Measurements from ENCODE around the gene AVL9.

AVL9 gene

DNA sequence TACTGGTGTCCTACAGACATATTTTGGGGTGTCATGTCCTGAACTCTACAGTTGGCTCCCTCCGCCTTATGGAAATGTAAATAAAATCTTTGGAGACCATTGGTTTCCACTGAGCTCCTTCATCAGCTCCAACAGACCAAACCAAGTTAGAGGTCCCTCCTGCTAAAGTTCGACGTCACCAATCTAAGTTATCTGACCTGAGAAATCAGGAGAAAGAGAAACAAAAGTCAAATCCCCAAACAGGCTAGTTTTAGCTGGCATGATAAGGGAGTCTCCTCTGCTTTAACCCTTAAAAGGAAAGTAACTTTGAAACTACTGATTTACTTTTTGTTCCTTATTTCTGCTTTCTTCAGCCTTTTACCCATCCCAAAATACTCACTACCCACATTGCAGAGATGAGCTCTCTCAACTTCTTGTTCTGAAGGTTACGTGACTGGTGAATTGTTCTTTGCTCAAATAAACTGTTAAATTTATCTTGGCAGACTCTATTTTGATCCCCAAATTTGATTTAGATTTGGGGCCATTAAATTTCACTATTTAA, 39.9 kb downstream of the AVL9 start:
- DNase-seq, result no peak

DNA sequence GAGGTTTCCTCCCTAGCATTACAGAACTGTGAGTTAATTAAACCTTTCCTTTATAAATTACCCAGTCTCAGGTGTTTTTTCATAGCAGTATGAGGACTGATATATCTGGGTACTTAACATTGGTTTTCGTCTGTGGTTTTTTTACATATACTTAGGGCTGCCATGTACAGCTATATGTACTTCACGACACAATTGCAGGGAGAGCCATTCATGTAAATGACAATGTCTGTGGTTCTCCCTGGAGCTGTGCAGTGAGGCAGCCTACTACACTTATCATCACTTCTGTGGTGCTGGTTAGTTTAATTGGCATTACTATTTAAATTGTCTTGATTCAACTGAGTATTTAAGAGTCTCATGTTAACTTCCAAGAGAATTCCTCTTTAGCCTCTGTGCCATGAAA, 40.7 kb downstream of the AVL9 start:
- DNase-seq, result no peak

- no peak for DNase-seq
Observed at GRCh38 chr7:32536585-32536984, 41.3 kb downstream of the AVL9 start.

- no peak for DNase-seq
Observed at GRCh38 chr7:32537760-32538159, 42.5 kb downstream of the AVL9 start.

DNA sequence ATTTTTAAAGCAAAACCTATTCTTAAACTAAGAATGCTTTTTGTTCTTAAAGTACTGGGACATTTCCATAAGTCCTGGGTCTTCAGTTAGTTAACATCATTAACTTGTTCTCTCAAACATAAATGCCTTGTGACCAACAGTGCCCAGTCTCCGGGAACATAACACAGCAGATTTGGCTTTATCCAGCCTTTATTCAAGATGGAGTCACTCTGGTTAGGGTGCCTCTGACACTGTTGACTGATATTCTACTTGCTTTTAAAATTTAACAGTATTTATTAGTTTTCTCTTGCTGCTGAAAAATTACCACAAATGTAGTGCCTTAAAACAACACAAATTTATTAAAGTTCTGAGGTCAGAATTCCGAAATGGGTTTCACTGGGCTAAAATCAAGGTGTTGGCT, 44.1 kb downstream of the AVL9 start:
- DNase-seq, result no peak

DNA sequence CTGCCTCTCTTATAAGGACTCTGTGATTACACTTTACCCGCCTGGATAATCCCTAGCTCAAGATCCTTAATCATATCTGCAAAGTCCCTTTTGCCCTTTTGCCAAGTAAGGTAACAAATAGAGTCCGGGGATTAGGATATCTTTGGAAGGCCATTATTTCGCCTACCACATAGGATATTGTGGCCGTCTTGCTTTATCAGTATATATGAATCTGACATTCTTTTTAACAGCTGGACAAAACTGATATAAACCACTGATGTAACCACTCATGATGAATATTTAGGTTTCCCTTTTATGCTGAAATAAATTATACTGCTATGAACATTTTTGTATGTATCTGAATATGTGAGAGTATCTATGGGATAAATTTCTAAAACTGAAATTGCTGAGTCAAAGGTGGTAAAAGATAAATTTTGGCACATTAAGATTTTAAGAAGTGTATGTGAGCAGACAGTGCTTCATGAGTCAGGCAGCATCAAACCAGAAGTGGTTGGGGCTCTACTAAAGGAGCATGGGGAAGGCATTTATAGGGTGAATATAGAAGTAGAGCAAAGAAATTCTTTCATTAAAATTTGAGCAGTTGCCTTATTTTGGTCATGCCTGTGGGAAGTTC, 44.7 kb downstream of the AVL9 start:
- DNase-seq, result no peak

- DNase-seq, result no peak
Observed at GRCh38 chr7:32542595-32542994, 47.3 kb downstream of the AVL9 start.

GRCh38 chr7:32559480-32559879, 64.2 kb downstream of the AVL9 start:
- DNase-seq, result no peak

DNA sequence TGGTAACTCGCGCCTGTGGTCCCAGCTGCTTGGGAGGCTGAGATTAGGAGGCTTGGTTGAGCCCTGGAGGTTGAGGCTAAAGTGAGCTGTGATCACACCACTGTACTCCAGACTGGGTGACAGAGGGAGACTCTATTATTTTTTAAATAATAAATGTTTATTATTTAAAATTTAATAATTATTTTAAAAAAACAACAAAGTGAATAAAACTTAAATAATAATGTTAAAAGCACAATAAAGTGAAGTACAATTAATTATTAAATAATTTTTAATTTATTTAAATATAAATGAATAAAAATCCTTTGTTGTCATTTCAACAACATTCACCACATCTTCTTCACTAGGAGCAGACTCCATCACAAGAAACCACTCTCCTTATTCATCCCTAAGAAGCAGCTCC, 64.8 kb downstream of the AVL9 start:
- DNase-seq, result no peak

- DNase-seq, result no peak
Observed at GRCh38 chr7:32561613-32562012, 66.3 kb downstream of the AVL9 start.

DNA sequence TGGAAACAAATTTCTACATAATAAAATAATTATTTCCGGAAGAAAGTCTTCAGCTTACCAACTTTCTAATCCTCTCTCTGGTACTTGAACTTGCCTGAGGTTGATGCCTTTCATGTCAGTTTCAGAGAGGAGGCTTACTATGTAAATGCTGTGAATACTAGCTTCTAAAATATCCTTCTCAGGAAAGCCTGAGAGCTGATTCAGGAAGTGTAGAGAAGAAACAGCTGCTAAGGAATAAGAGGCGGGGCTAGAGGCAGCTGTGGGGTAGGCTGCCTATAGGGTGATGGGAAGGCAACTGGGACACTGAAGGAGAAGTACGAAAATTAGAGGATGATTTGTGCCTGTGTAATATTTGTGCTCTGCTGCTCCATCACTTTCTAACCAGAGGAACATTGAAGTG, 69.3 kb downstream of the AVL9 start:
- no peak for DNase-seq

- DNase-seq, result no peak
Observed at GRCh38 chr7:32569388-32570289, 74.3 kb downstream of the AVL9 start.

DNA sequence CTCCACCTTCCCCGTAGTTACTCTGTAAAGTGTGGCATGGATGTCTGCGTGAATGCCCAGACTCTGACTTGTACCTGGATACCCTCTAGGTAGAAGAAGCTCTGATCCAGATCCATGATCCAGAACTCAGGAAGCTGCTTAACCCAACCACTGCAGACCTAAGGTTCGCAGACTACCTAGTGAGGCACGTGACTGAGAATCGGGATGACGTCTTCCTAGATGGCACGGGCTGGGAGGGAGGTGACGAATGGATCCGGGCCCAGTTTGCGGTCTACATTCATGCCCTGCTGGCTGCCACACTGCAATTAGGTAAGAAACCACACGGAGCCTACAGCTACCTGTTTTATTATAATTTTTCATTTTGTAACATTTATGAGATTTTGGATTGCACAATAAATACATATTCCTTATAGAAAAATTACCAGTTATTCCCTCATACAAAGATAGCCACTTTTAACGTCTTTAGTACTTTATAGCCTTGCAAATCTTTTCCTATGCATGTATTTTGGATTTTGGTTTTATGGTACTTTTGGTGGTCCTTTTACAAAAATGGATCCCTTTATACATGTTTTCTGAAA, 77.9 kb downstream of the AVL9 start:
- DNase-seq, result no peak

DNA sequence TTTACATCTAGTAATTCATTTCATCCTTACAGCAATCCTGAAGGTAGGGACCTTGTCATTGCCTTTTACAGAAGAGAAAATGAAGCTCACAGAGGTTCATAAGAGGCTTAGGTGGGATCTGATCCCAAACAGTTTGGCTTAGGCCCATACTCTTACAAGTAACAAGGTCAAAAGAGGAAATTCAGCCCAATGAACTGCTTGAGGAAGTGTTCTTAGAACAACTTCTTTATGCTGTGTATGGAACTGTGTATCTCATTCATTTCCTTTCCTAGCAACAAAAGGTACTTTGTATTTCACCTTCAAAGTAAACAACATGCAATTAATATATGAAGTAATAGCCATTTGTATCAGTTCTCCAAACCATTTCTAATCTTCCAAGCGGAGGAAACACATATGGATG, 79.3 kb downstream of the AVL9 start:
- no peak for DNase-seq

DNA sequence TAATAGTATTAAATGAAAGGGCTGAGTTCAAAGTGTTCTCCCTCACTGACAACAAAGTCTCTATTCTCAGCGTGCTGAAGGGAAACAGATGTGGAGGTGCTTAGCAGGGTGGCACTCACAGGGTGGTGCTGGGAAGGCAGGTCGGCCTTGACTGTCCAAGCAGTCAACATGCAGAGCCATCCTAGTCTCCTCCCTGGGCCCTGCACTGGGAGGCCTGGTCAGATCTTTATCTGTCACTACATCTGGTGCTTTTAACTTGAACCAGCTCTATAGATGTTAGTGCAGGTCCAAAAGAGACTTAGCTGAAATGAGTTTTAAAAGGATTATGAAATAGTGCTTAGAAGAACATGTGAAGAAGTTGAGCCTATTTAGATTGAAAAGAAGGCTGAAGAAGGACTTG, 82.1 kb downstream of the AVL9 start:
- no peak for DNase-seq

- no peak for DNase-seq
Observed at GRCh38 chr7:32579776-32580175, 84.5 kb downstream of the AVL9 start.

GRCh38 chr7:32580646-32581045, 85.4 kb downstream of the AVL9 start:
- no peak for DNase-seq

DNA sequence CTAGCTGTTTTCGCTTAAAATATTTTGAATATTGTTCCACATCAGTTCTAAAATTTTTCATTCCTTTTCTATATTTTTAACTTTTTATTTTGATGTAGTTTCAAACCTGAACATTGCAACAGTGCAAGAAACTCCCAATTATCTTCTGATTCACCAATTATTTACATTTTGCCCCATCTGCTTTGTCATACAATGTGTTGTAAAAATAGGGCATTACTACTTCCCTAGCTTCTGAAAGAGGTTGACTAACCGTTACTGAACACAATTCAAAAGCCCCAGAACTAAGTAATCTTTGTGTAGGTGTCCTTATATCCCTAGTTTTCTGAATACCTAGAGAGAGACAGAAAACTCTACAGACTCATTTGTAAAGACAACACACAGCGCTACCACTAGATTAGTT, 86.7 kb downstream of the AVL9 start:
- no peak for DNase-seq

DNA sequence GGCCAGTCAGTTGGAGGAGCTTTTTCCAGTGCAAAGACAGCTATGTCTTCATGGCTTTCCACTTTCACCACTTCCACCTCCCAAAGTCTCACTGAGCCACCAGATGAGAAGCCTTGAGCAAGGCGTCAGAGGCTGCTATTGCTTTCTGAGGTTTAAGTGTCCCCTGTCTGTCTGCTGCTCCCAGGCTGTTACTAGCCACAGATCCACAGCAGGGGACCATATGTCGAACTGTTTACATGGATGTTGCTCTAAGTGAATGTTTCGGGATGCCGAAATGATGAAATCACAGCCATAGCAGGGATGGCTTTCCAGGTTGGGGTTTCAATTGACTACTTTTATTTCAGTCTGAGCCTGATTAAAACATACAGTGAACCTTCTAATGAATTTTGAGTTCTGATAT, 88.5 kb downstream of the AVL9 start:
- DNase-seq, result no peak

- DNase-seq, result no peak
Observed at GRCh38 chr7:32586291-32587221, 91.3 kb downstream of the AVL9 start.

GRCh38 chr7:32587411-32587948, 92.2 kb downstream of the AVL9 start:
- no peak for DNase-seq

DNA sequence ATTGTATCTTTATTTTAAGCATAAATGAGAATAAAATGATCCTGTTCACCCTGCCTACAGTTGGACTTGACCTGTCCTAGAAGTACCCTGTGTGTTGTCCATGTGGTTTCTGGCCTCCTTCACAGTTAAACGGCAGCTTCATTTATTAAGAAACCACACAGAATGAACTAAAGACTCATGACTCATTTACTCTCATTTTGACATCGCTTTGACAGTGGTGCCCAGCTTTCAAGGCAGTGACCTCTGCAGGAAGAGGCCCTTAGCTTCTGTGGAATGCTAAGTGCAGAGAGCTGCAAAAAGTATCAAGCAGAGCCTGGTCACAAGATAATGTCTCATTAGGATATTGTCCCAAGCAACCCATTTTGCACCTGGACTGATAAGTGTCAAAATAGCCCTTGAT, 93.4 kb downstream of the AVL9 start:
- DNase-seq, result no peak

DNA sequence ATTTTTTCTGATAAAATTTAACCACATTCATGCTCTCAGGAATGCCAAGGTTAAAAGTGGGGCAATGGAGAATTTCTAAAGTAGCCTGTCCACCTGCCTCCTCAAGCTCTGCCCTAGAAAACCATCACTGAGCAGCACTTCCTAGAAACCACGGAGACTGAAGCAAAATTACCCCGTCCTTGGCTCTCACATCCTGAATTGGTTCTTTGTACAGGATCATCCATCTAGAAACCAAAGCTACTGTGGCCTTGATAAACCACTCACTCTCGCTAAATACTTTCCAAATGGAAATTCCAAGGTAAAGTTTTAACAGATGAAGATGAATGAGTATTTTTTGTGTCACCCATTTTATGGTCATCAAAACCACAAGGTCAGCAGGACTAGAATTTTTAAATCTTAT, 96.6 kb downstream of the AVL9 start:
- no peak for DNase-seq
